ENCODE data around the gene LZTS2.

LZTS2 gene

GRCh38 chr10:101054876-101055275, 55.3 kb downstream of the LZTS2 start:
- DNase-seq (ENCODE audit: low spot score) = no peak

- DNase-seq (ENCODE audit: low spot score) = no peak
Measured at GRCh38 chr10:101055411-101055810, 55.8 kb downstream of the LZTS2 start.

- DNase-seq (ENCODE audit: low spot score) = no peak
Measured at GRCh38 chr10:101056365-101057151, 57.0 kb downstream of the LZTS2 start.

Measured in activated CD4-positive, alpha-beta T cell treated with anti-CD3 and anti-CD28 coated beads, Interleukin-2, Interleukin-4, amounts not matched to agents 100 ng/mL and 50 ng/mL, durations not matched to agents 16 hours and 8 hours (primary cell).